ENCODE results near the gene CFAP206.

DNA sequence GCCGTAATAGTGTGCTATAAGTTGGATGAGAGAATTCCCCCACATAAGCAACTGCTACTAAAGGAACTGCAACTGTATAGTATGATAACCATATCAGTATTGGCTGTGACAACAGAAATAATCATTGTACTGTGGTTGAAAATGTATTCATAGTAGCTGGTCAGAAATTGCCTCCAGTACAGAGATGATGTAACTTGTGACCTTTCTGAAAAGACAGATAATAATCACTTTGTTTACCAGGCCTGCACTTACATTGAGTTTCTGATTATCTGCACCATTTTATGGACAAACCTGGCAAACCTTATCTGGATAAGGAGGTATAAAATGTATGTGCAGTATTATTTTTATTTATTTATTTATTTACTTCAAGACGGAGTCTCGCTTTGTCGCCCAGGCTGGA, 19.0 kb downstream of the CFAP206 start:
- no peak for TF ChIP-seq CTCF (IDR thresholded peaks at IDR 0.05; ENCODE audit: low read depth, low read length)
- TF ChIP-seq POLR2A (IDR thresholded peaks at IDR 0.05; ENCODE audit: extremely low read depth, insufficient read length), result no peak
